Tibial nerve (tissue), 3 donors: ENCODE results near the gene LPIN1.

Experiments
- POLR2A ChIP-seq, 2 donors: fragments of 450-650 bp; IDR thresholded peaks; one replicate each; pipeline ENCODE4 v1.6.1; 2017; ENCODE audit warnings: antibody characterized with exemption in 2 of 2, mild to moderate bottlenecking in 2 of 2, moderate library complexity in 2 of 2
- TF ChIP-seq, protein P1 (sequence below), 5 experiments: fragments of 200-600 bp in 3 of 5; fragments of 450-650 bp in 2 of 5; sonication (generic) in 3 of 5; IDR thresholded peaks; one replicate each; pipeline ENCODE4 v1.5.1; 2016 to 2019; ENCODE audit warnings: antibody characterized with exemption in 5 of 5, mild to moderate bottlenecking in 3 of 5, moderate library complexity in 2 of 5

DNA sequence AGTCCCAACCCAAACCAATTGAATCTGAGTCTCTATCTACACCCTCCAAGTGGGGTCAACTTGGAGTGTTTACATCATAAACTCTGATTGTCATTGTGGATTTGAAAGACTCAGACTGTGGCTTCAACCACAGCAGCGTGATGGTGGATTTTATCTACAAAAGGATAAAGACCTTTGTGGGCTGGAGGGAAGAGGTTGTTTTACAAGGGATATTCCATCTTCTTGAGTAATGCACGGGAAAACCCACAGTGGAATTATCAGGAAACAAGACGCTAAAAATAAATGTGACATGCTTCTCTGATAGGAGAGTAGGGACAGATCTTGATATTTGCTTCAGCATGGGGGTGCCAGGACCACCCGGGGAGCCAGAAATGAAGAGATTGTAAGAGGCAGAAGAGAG lies 93.5 kb downstream of the LPIN1 start:
- TF ChIP-seq, protein P1, sequence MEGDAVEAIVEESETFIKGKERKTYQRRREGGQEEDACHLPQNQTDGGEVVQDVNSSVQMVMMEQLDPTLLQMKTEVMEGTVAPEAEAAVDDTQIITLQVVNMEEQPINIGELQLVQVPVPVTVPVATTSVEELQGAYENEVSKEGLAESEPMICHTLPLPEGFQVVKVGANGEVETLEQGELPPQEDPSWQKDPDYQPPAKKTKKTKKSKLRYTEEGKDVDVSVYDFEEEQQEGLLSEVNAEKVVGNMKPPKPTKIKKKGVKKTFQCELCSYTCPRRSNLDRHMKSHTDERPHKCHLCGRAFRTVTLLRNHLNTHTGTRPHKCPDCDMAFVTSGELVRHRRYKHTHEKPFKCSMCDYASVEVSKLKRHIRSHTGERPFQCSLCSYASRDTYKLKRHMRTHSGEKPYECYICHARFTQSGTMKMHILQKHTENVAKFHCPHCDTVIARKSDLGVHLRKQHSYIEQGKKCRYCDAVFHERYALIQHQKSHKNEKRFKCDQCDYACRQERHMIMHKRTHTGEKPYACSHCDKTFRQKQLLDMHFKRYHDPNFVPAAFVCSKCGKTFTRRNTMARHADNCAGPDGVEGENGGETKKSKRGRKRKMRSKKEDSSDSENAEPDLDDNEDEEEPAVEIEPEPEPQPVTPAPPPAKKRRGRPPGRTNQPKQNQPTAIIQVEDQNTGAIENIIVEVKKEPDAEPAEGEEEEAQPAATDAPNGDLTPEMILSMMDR (IDR thresholded peaks at IDR 0.05): no peak
- no peak for TF ChIP-seq POLR2A (IDR thresholded peaks at IDR 0.05)
